Panc1 (cell line): ENCODE results near the gene MYDGF. TPM values are rescaled to one million over a fixed set of nuclear protein-coding genes. Genes with fewer than 3 reads are reported as not detected.

ENCODE experiments used
- ATAC-seq: fragments of 200-7000 bp; cut with Tn5 transposase; 2 replicates; pipeline ENCODE4 v1.9.1; 2020; ENCODE audit warnings: mild to moderate bottlenecking, moderate library complexity
- BruUV-seq: library from RNA; stranded (reverse); fragments of 400-500 nt; replicated peaks from 2 replicates; lab custom pipeline; 2021; lab: Mats Ljungman, UMichigan
- CTCF ChIA-PET: fragments of 300-600 bp; sonication (Branson Sonifier 250); formaldehyde crosslinking; loops from one replicate; lab custom pipeline; 2022; ENCODE audit warnings: antibody characterized with exemption; lab: Charles Lee
- POLR2A ChIA-PET: fragments of 300-600 bp; sonication (Branson Sonifier 250); formaldehyde crosslinking; loops from one replicate; lab custom pipeline; 2022; ENCODE audit warnings: antibody characterized with exemption; lab: Charles Lee
- DNase-seq: peaks from one replicate; pipeline ENCODE4 v3.0.0-alpha.2; 2010; ENCODE audit warnings: low read depth, low spot score
- H3K27ac ChIP-seq: 2 replicates; pipeline ENCODE4 v1.5.1; 2011; ENCODE audit warnings: mild to moderate bottlenecking, low read length, inconsistent platforms
- H3K27me3 ChIP-seq: fragments of 200-500 bp; sonication (Bioruptor generic); 2 replicates; pipeline ENCODE4 v1.6.0; 2014; ENCODE audit warnings: low read length, inconsistent platforms; ENCODE audit not compliant: control insufficient read depth, insufficient read depth
- H3K36me3 ChIP-seq: fragments of 200-500 bp; sonication (Bioruptor generic); 2 replicates; pipeline ENCODE4 v1.5.1; 2014; ENCODE audit warnings: inconsistent platforms, mild to moderate bottlenecking, low read length, moderate library complexity; ENCODE audit not compliant: control insufficient read depth, insufficient read depth
- H3K4me1 ChIP-seq: 2 replicates; pipeline ENCODE4 v1.5.1; 2011; ENCODE audit warnings: inconsistent platforms, mild to moderate bottlenecking, low read length, moderate library complexity; ENCODE audit not compliant: control insufficient read depth, insufficient read depth
- H3K4me3 ChIP-seq, 2 experiments: 2 replicates each; pipeline ENCODE4 v1.5.1; 2011 to 2012; ENCODE audit warnings: low read depth in 2 of 2, low read length in 2 of 2, mild to moderate bottlenecking in 2 of 2, inconsistent platforms in 1 of 2, moderate library complexity in 1 of 2
- H3K9me3 ChIP-seq: fragments of 200-500 bp; sonication (Bioruptor generic); 2 replicates; pipeline ENCODE4 v1.5.1; 2014; ENCODE audit warnings: low read depth, mild to moderate bottlenecking, inconsistent platforms, low read length, moderate library complexity; ENCODE audit not compliant: control insufficient read depth, insufficient read depth
- POLR2AphosphoS5 ChIP-seq: IDR thresholded peaks from 2 replicates; pipeline ENCODE4 v1.6.1; 2012; ENCODE audit warnings: mild to moderate bottlenecking, low read depth, low read length, moderate library complexity
- REST ChIP-seq, 2 experiments: IDR thresholded peaks; 2 replicates each; pipeline ENCODE4 v1.6.1; 2011 to 2012; ENCODE audit warnings: low read depth in 2 of 2, control low read depth in 1 of 2, low read length in 1 of 2, mild to moderate bottlenecking in 1 of 2, moderate library complexity in 1 of 2; ENCODE audit not compliant: insufficient read depth in 1 of 2
- SIN3A ChIP-seq: IDR thresholded peaks from 2 replicates; pipeline ENCODE4 v1.6.1; 2012; ENCODE audit warnings: low read depth, mild to moderate bottlenecking, low read length, moderate library complexity, borderline replicate concordance; ENCODE audit not compliant: insufficient read depth
- TCF7L2 ChIP-seq: IDR thresholded peaks from 2 replicates; pipeline ENCODE4 v1.6.1; 2011; ENCODE audit warnings: mild to moderate bottlenecking, low read depth, low read length, inconsistent platforms
- in situ Hi-C: cut with HindIII; loops from 2 replicates; pipeline ENCODE4 v1.10.0; 2016; ENCODE audit warnings: low sequenced_read_pairs, low pct_unique_long_range_greater_than_20kb
- intact Hi-C: fragments of 100-400 bp; cut with micrococcal nuclease; formaldehyde crosslinking; loops from one replicate; pipeline ENCODE4 v1.10.0; 2022; ENCODE audit not compliant: unreplicated experiment
- total RNA-seq: library from RNA; stranded (reverse); gene quantifications from one replicate; pipeline ENCODE4 v1.2.1, GENCODE V29; 2021; ENCODE audit not compliant: unreplicated experiment
- TF ChIP-seq, protein P1 (sequence below): fragments of 450-650 bp; IDR thresholded peaks from 2 replicates; pipeline ENCODE4 v1.5.1; 2017; ENCODE audit warnings: mild to moderate bottlenecking

MYDGF gene
- total RNA-seq, 1 experiment from 2014 or later: 78.1 TPM

DNA sequence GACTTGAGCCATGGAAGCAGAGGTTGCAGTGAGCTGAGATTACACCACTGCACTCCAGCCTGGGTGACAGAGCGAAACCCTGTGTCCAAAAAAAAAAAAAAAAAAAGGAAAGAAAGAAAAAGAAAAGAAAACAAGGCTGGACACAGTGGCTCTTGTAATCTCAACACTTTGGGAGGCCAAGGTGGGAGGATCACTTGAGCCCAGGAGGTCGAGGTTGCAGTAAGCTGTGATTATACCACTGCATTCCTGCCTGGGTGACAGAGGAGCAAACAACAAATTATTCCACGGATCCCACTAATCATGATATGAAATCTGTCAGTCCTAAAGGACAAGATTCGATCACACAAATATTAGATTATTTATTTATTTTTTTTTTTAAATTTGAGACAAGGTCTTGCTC lies 3.1 kb upstream of the MYDGF start:
- BruUV-seq: no TSS peak
- DNase-seq (no peak), ATAC-seq (no peak)
- Histone ChIP-seq H3K27me3 (no peaks in the 10 kb centered on the region), H3K36me3 (no peaks in the 10 kb centered on the region; the same call in 1 of the 2 replicates), H3K4me3 (no peak overlapping the region), H3K27ac (no peak overlapping the region), H3K4me1 (peaks cover 7% of the 10 kb centered on the region), H3K9me3 (no peaks in the 10 kb centered on the region)
- CTCF ChIA-PET: no interaction called here
- in situ Hi-C loops (no loop called here), intact Hi-C loops (no loop called here)
- TF ChIP-seq, protein P1, sequence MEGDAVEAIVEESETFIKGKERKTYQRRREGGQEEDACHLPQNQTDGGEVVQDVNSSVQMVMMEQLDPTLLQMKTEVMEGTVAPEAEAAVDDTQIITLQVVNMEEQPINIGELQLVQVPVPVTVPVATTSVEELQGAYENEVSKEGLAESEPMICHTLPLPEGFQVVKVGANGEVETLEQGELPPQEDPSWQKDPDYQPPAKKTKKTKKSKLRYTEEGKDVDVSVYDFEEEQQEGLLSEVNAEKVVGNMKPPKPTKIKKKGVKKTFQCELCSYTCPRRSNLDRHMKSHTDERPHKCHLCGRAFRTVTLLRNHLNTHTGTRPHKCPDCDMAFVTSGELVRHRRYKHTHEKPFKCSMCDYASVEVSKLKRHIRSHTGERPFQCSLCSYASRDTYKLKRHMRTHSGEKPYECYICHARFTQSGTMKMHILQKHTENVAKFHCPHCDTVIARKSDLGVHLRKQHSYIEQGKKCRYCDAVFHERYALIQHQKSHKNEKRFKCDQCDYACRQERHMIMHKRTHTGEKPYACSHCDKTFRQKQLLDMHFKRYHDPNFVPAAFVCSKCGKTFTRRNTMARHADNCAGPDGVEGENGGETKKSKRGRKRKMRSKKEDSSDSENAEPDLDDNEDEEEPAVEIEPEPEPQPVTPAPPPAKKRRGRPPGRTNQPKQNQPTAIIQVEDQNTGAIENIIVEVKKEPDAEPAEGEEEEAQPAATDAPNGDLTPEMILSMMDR: no peak
- TF ChIP-seq TCF7L2: no peak
- TF ChIP-seq SIN3A: no peak
- TF ChIP-seq REST (IDR thresholded peaks at IDR 0.05; ENCODE audit: insufficient read depth in 1 of 2, low read depth in 2 of 2, low read length in 1 of 2): no peak
- TF ChIP-seq POLR2AphosphoS5: no peak
- POLR2A ChIA-PET: no interaction called here

DNA sequence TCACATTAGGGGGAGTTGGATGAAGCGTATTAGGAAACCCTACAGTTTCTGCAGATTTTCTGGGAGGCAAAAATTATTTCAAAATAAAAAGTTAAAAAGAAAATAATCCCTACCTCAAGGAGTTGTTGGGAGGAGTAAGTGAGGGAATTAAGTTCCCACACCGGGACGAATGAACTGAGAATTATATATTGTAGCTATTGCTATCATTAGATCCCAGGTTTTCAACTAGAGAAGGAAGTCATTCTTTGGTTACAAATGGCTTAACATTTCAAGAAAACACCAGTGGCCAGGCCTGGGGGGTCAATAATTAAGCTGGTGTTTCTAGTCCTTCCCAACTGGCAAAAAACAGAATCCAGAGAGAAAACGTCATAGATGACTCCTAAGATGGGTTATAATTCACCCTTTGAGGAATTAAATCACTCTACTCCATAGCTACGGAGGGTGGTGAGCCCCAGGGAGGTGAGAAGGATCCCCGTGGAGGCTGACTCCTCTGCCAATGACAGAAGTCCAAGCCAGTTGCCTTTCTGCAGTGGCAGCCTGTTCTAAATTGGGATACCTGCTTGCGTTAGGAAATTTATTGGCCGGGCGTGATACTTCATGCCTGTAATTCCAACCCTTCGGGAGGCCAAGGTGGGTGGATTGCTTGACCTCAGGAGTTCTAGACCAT lies 1.2 kb upstream of the MYDGF start:
- BruUV-seq: no TSS peak
- H3K27ac ChIP-seq: no peak overlapping the region
- H3K4me3 ChIP-seq: no peak overlapping the region
- no peaks in the 10 kb centered on the region; the same call in 1 of the 2 replicates for H3K36me3 ChIP-seq
- ATAC-seq: no peak
- ChIA-PET POLR2A (interaction anchor here (0.8 kb wide), 1 partner anchor 50 kb away, joined by 3 read pairs; no protein-coding TSS in a partner anchor), CTCF (no interaction called here)
- no peaks in the 10 kb centered on the region for H3K27me3 ChIP-seq
- no peaks in the 10 kb centered on the region for H3K9me3 ChIP-seq
- peaks cover 7% of the 10 kb centered on the region for H3K4me1 ChIP-seq
- DNase-seq: no peak
- TF ChIP-seq REST (IDR thresholded peaks at IDR 0.05; ENCODE audit: insufficient read depth in 1 of 2, low read depth in 2 of 2, low read length in 1 of 2) (no peak), SIN3A (no peak), POLR2AphosphoS5 (no peak), TCF7L2 (no peak)
- TF ChIP-seq, protein P1: no peak
- intact Hi-C loops (no loop called here), in situ Hi-C loops (no loop called here)
